ENCODE data around the gene HRK. TPM values are rescaled to one million over a fixed set of nuclear protein-coding genes. Genes with fewer than 3 reads are reported as not detected.

Gene HRK
- total and polyA plus RNA-seq, 5 donors from 2014 or later, result 0.25 TPM; not detected in 4

GRCh38 chr12:116878567-116879508, 2.4 kb downstream of the HRK start:
- no peak for ATAC-seq (ENCODE audit: low read depth in 2 of 2)
- H3K4me3 Mint-ChIP-seq, result peak overlapping the region; percentile 68 to 84 (median 82)
- H3K4me3 ChIP-seq (ENCODE audit: low read depth, low read length), result peak overlapping the region; percentile 55

DNA sequence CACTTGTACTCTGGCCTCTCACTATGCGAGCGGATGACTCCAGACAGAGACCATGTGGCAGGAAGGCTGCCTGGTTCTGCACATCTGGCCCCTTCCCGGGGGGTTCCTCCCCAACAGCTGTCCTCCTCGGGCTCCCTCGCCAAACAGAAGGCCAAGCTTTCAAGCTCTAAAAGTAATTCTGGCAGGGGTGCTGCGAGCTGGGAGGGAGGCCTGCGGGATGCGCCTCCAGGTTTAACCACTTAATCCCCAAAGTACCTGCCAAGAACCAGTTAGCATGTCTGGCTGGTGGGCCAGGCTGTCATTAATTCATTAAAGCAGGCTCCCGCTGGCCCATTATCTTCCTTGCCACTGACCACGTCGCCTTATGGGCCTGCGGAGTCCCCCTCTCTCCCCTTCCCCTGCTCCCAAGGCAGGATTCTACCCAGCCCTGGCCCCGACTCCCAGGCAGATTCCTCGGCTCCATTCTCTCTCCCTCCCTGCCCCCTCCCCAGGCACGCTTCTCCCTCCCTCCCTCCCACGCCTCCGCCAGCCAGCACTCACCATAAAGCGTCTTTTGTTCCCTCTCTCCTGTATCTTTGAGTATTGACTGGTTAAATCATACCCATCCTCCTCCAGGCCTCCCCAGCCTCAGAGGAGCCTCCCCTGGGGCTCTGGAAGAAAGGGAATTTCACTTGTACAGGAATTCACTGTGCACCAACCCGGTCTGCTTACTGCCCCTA, 4.9 kb downstream of the HRK start:
- Histone ChIP-seq H3K9me3 (ENCODE audit: control insufficient read depth in 2 of 2, low read length in 2 of 2) (peaks cover 2 to 6% of the 10 kb centered on the region in 2 experiments), H3K36me3 (ENCODE audit: control insufficient read depth, insufficient read depth, low read length) (no peaks in the 10 kb centered on the region), H3K4me3 (ENCODE audit: low read depth, low read length) (no peak overlapping the region), H3K27ac (ENCODE audit: insufficient read depth, low read length, poor library complexity, severe bottlenecking) (no peak overlapping the region), H3K4me1 (ENCODE audit: control insufficient read depth, insufficient read depth, low read length, poor library complexity, severe bottlenecking) (peaks cover 28% of the 10 kb centered on the region), H3K27me3 (ENCODE audit: control insufficient read depth, insufficient read depth, low read length) (peaks cover 18% of the 10 kb centered on the region)
- peaks cover 68% of the 10 kb centered on the region for H3K27me3 Mint-ChIP-seq
- H3K27ac Mint-ChIP-seq, result no peak overlapping the region
- DNase-seq, result no peak
- peaks cover 0 to 29% (median 17%) of the 10 kb centered on the region in 4 donors for H3K4me1 Mint-ChIP-seq
- H3K36me3 Mint-ChIP-seq, result no peaks in the 10 kb centered on the region
- peaks cover 0 to 9% (median 3%) of the 10 kb centered on the region in 7 donors for H3K9me3 Mint-ChIP-seq
- H3K4me3 Mint-ChIP-seq, result no peak overlapping the region
- ATAC-seq (ENCODE audit: low read depth in 2 of 2), result no peak

More at GRCh38 chr12:116878567-116879508, 2.4 kb downstream of the HRK start:
- DNase-seq, result peak in 1 of 3 donors; percentile 16
- peaks cover 28% of the 10 kb centered on the region for H3K27me3 ChIP-seq (ENCODE audit: control insufficient read depth, insufficient read depth, low read length)
- H3K9me3 Mint-ChIP-seq, result peaks cover 0 to 9% (median 2%) of the 10 kb centered on the region in 7 donors
- peaks cover 2 to 6% of the 10 kb centered on the region in 2 experiments for H3K9me3 ChIP-seq (ENCODE audit: control insufficient read depth in 2 of 2, low read length in 2 of 2)
- H3K4me1 ChIP-seq (ENCODE audit: control insufficient read depth, insufficient read depth, low read length, poor library complexity, severe bottlenecking), result peaks cover 35% of the 10 kb centered on the region
- peak overlapping the region in 1 of 3 donors; percentile 76 for H3K27ac Mint-ChIP-seq
- peaks cover 81% of the 10 kb centered on the region for H3K27me3 Mint-ChIP-seq
- no peaks in the 10 kb centered on the region for H3K36me3 Mint-ChIP-seq
- no peaks in the 10 kb centered on the region for H3K36me3 ChIP-seq (ENCODE audit: control insufficient read depth, insufficient read depth, low read length)
- H3K27ac ChIP-seq (ENCODE audit: insufficient read depth, low read length, poor library complexity, severe bottlenecking), result no peak overlapping the region
- H3K4me1 Mint-ChIP-seq, result peaks cover 0 to 37% (median 21%) of the 10 kb centered on the region in 4 donors

DNA sequence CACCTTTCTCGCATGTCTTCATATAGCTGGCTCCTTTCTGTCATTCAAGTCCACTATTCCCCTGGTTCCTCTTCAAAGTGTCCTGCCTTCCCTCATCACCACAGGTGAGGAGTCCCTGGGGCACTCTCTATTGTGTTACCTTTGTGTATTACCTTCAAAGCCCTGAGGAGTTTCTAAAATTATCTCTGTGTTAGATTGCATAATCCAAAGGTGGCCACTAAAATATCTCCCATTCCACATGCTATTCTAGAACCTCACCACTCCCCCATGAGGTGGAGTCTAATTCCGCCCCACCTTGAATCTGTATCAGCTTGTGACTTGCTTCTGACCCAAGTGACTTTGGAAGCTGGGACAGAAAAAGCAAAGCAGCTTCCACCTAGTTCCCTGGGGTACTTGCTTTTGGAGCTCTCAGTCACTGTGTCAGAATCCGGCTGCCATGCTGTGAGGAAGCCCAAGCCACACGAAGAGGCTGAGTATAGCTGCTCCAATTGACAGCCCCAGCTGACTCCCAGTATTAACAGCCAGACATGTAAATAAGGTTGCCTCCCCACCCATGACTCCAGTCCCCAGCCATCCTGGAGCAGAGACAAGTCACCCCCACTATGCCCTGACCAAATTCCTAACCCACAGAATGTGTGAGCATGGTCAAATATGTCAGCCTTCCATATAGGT, 6.8 kb downstream of the HRK start:
- Histone ChIP-seq H3K9me3 (ENCODE audit: control insufficient read depth in 2 of 2, low read length in 2 of 2) (peaks cover 2 to 6% of the 10 kb centered on the region in 2 experiments), H3K36me3 (ENCODE audit: control insufficient read depth, insufficient read depth, low read length) (no peaks in the 10 kb centered on the region), H3K27ac (ENCODE audit: insufficient read depth, low read length, poor library complexity, severe bottlenecking) (no peak overlapping the region), H3K4me1 (ENCODE audit: control insufficient read depth, insufficient read depth, low read length, poor library complexity, severe bottlenecking) (peaks cover 14% of the 10 kb centered on the region), H3K4me3 (ENCODE audit: low read depth, low read length) (no peak overlapping the region), H3K27me3 (ENCODE audit: control insufficient read depth, insufficient read depth, low read length) (peaks cover 19% of the 10 kb centered on the region)
- Mint-ChIP-seq H3K27ac (no peak overlapping the region), H3K4me3 (no peak overlapping the region), H3K9me3 (peaks cover 0 to 9% (median 3%) of the 10 kb centered on the region in 7 donors), H3K4me1 (peaks cover 0 to 17% (median 7%) of the 10 kb centered on the region in 4 donors), H3K27me3 (peaks cover 60% of the 10 kb centered on the region), H3K36me3 (no peaks in the 10 kb centered on the region)
- DNase-seq (no peak), ATAC-seq (ENCODE audit: low read depth in 2 of 2) (no peak)

GRCh38 chr12:116870306-116870705, 10.9 kb downstream of the HRK start:
- Histone ChIP-seq H3K4me3 (ENCODE audit: low read depth, low read length) (no peak overlapping the region), H3K9me3 (ENCODE audit: control insufficient read depth in 2 of 2, low read length in 2 of 2) (peaks cover 2 to 6% of the 10 kb centered on the region in 2 experiments), H3K4me1 (ENCODE audit: control insufficient read depth, insufficient read depth, low read length, poor library complexity, severe bottlenecking) (no peaks in the 10 kb centered on the region), H3K27ac (ENCODE audit: insufficient read depth, low read length, poor library complexity, severe bottlenecking) (no peak overlapping the region), H3K27me3 (ENCODE audit: control insufficient read depth, insufficient read depth, low read length) (peaks cover 12% of the 10 kb centered on the region), H3K36me3 (ENCODE audit: control insufficient read depth, insufficient read depth, low read length) (no peaks in the 10 kb centered on the region)
- Mint-ChIP-seq H3K4me3 (no peak overlapping the region), H3K27me3 (peaks cover 37% of the 10 kb centered on the region), H3K27ac (no peak overlapping the region), H3K4me1 (peaks cover 0 to 4% (median 0%) of the 10 kb centered on the region in 4 donors), H3K36me3 (no peaks in the 10 kb centered on the region), H3K9me3 (peaks cover 0 to 7% (median 2%) of the 10 kb centered on the region in 7 donors)
- ATAC-seq (ENCODE audit: low read depth in 2 of 2), result no peak
- no peak for DNase-seq

- Mint-ChIP-seq H3K27me3 (peaks cover 33% of the 10 kb centered on the region), H3K4me1 (peaks cover 0 to under 1% (median 0%) of the 10 kb centered on the region in 4 donors), H3K36me3 (no peaks in the 10 kb centered on the region), H3K27ac (no peak overlapping the region), H3K4me3 (no peak overlapping the region), H3K9me3 (peaks cover 0 to 4% (median 0%) of the 10 kb centered on the region in 7 donors)
- no peaks in the 10 kb centered on the region for H3K36me3 ChIP-seq (ENCODE audit: control insufficient read depth, insufficient read depth, low read length)
- no peaks in the 10 kb centered on the region for H3K4me1 ChIP-seq (ENCODE audit: control insufficient read depth, insufficient read depth, low read length, poor library complexity, severe bottlenecking)
- H3K4me3 ChIP-seq (ENCODE audit: low read depth, low read length), result no peak overlapping the region
- H3K27me3 ChIP-seq (ENCODE audit: control insufficient read depth, insufficient read depth, low read length), result peaks cover 3% of the 10 kb centered on the region
- no peaks in the 10 kb centered on the region for H3K9me3 ChIP-seq (ENCODE audit: control insufficient read depth in 2 of 2, low read length in 2 of 2)
- H3K27ac ChIP-seq (ENCODE audit: insufficient read depth, low read length, poor library complexity, severe bottlenecking), result no peak overlapping the region
- DNase-seq (no peak), ATAC-seq (ENCODE audit: low read depth in 2 of 2) (no peak)
Measured at GRCh38 chr12:116867523-116867922, 13.7 kb downstream of the HRK start.

DNA sequence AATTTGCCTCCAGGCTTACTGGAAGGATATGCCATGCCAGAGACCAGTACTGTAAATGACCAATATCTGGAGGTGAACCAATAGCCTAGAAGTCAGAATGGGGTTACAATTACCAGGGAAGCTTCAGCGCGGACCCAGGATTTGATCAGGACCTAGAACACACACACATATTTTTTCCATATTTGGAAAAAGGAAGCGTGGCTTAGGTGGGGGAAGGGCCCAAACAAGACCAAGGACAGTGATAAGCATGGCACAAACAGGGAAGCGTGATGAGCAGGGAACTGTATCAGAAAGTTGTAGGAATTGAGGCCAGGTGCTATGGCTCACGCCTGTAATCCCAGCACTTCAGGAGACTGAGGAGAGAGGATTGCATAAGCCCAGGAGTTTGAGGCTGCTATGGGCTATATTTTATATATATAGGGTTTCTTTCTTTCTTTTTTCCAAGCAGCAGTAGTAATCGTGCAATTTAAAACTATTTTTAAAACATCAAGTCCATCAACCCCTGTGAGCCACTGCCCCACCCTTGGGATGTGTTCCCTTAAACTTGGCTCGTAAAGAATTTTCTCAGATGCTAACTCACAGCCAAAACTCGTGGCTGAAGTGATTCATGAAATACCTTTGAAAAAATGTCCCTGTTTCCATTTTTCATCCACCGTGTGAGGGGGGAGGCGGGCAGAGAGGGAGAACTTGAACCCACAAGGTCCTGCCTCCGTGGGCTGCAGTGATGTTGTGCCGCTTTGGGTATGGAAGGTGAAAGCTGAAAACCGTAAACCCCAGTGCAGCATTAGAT, 16.7 kb downstream of the HRK start:
- no peak overlapping the region for H3K27ac Mint-ChIP-seq
- DNase-seq, result no peak

More for the DNA sequence above, 16.7 kb downstream of the HRK start:
- Mint-ChIP-seq H3K4me1 (peaks cover 0 to 15% (median 4%) of the 10 kb centered on the region in 4 donors), H3K4me3 (no peak overlapping the region), H3K27me3 (peaks cover 45% of the 10 kb centered on the region), H3K9me3 (peaks cover 0 to 7% (median 0%) of the 10 kb centered on the region in 7 donors), H3K36me3 (no peaks in the 10 kb centered on the region)
- no peak for ATAC-seq (ENCODE audit: low read depth in 2 of 2)
- no peaks in the 10 kb centered on the region for H3K9me3 ChIP-seq (ENCODE audit: control insufficient read depth in 2 of 2, low read length in 2 of 2)
- no peaks in the 10 kb centered on the region for H3K27me3 ChIP-seq (ENCODE audit: control insufficient read depth, insufficient read depth, low read length)
- no peak overlapping the region for H3K27ac ChIP-seq (ENCODE audit: insufficient read depth, low read length, poor library complexity, severe bottlenecking)
- no peak overlapping the region for H3K4me3 ChIP-seq (ENCODE audit: low read depth, low read length)
- H3K36me3 ChIP-seq (ENCODE audit: control insufficient read depth, insufficient read depth, low read length), result no peaks in the 10 kb centered on the region
- peaks cover 6% of the 10 kb centered on the region for H3K4me1 ChIP-seq (ENCODE audit: control insufficient read depth, insufficient read depth, low read length, poor library complexity, severe bottlenecking)

All from CD4-positive, CD25-positive, alpha-beta regulatory T cell (primary cell).